ENCODE measurements around the gene OPCML.

The OPCML gene

GRCh38 chr11:132821014-132821413, 711.3 kb downstream of the OPCML start:
- Histone ChIP-seq H3K27me3 (replicated peaks) (no peaks in the 10 kb centered on the region), H3K4me3 (ENCODE audit: low read depth, low read length) (no peak overlapping the region), H3K27ac (no peak overlapping the region), H3K36me3 (replicated peaks) (no peaks in the 10 kb centered on the region)
- TF ChIP-seq CTCF (IDR thresholded peaks at IDR 0.05; ENCODE audit: low read depth, low read length, missing control alignments): no peak
- peak; percentile 81 for DNase-seq
- in situ Hi-C loops (cut with HindIII; ENCODE audit: low pct_ligation_motif_present, low sequenced_read_pairs): no loop called here

DNA sequence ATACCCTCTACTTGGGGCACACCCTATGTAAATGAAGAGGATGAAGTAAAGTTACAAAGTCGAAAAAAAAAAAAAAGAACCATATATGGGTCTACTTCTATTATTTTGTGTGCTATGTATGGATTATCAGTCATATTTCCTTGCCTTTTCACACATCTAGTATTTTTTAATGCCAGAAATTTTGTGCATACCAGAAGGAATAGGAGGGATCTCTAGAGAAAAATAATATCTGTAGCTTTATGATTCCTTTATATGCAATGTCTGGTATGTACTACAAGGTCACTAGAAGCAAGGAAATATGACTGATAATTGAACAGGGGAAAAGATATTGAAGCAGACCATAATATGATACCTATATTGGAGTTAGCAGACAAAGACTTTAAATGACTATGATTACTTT, 713.4 kb downstream of the OPCML start:
- Histone ChIP-seq H3K27ac (no peak overlapping the region), H3K4me3 (ENCODE audit: low read depth, low read length) (no peak overlapping the region), H3K36me3 (replicated peaks) (no peaks in the 10 kb centered on the region), H3K27me3 (replicated peaks) (no peaks in the 10 kb centered on the region)
- no peak for TF ChIP-seq CTCF (IDR thresholded peaks at IDR 0.05; ENCODE audit: low read depth, low read length, missing control alignments)
- in situ Hi-C loops (cut with HindIII; ENCODE audit: low pct_ligation_motif_present, low sequenced_read_pairs): no loop called here
- no peak for DNase-seq

- H3K36me3 ChIP-seq (replicated peaks): no peaks in the 10 kb centered on the region
- H3K27me3 ChIP-seq (replicated peaks): no peaks in the 10 kb centered on the region
- in situ Hi-C loops (cut with HindIII; ENCODE audit: low pct_ligation_motif_present, low sequenced_read_pairs): no loop called here
- DNase-seq: no peak
- no peak for TF ChIP-seq CTCF (IDR thresholded peaks at IDR 0.05; ENCODE audit: low read depth, low read length, missing control alignments)
- no peak overlapping the region for H3K27ac ChIP-seq
- H3K4me3 ChIP-seq (ENCODE audit: low read depth, low read length): no peak overlapping the region
These were observed 714.9 kb downstream of the OPCML start for GRCh38 chr11:132817387-132817786.

DNA sequence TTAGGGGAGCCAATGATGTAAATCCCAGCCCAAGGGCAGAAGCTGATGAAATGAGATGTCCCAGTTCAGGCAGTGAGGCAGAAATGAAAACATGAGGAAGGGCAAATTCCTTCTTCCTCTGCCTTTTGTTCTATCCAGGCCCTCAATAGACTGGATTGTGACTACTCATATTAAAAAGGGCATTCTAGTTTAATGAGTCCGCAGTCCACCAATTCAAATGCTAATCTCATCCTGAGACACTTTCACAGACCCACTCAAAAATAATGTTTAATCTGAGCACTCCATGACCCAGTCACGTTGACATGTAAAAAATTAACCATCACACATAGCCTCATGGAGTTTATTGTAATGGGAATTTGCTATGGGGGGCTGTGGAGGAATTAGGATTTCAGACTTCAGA, 717.9 kb downstream of the OPCML start:
- in situ Hi-C loops (cut with HindIII; ENCODE audit: low pct_ligation_motif_present, low sequenced_read_pairs): no loop called here
- H3K27me3 ChIP-seq (replicated peaks): no peaks in the 10 kb centered on the region
- H3K27ac ChIP-seq: no peak overlapping the region
- DNase-seq: no peak
- H3K36me3 ChIP-seq (replicated peaks): no peaks in the 10 kb centered on the region
- no peak for TF ChIP-seq CTCF (IDR thresholded peaks at IDR 0.05; ENCODE audit: low read depth, low read length, missing control alignments)
- H3K4me3 ChIP-seq (ENCODE audit: low read depth, low read length): no peak overlapping the region

DNA sequence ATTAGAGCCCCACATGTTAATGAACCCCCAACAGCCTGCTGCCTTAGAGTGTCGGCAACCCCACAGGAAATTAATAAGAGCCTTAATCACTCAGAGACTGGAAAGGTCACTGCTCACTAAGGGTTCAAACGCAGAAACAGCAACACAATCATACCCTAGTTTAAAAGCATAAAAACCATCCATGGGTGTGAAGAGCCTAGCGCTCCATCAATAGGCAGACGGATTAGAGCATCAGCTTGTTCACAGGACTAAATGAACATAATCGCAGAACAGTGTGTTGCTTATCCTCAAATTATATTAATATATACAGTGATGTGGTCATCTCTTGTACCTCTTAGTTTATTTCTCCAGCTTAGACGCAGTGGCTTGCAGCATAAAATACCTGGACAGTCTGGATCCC, 720.7 kb downstream of the OPCML start:
- no peak overlapping the region for H3K27ac ChIP-seq
- TF ChIP-seq CTCF (IDR thresholded peaks at IDR 0.05; ENCODE audit: low read depth, low read length, missing control alignments): no peak
- H3K4me3 ChIP-seq (ENCODE audit: low read depth, low read length): no peak overlapping the region
- H3K27me3 ChIP-seq (replicated peaks): no peaks in the 10 kb centered on the region
- in situ Hi-C loops (cut with HindIII; ENCODE audit: low pct_ligation_motif_present, low sequenced_read_pairs): no loop called here
- no peaks in the 10 kb centered on the region for H3K36me3 ChIP-seq (replicated peaks)
- DNase-seq: no peak

DNA sequence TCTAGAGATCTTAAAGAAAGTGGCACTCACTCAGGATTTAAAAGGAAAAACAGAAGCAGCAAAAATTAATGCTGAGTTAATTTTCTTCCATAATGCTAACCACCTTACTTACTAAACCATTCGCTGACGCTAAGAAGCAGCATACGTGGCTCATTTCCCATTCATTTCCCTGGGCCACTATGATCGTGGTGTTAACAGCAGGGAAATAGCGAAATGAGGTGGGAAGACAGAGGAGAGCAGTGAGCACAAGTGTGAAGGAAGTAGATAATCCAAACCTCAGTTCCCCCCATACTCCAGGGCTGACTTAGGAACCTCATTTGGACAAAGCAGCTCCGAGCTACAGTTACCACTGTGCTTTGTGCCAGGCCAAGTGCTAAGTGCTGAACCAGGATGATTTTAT, 723.2 kb downstream of the OPCML start:
- H3K4me3 ChIP-seq (ENCODE audit: low read depth, low read length): no peak overlapping the region
- in situ Hi-C loops (cut with HindIII; ENCODE audit: low pct_ligation_motif_present, low sequenced_read_pairs): no loop called here
- no peaks in the 10 kb centered on the region for H3K36me3 ChIP-seq (replicated peaks)
- H3K27ac ChIP-seq: no peak overlapping the region
- no peak for TF ChIP-seq CTCF (IDR thresholded peaks at IDR 0.05; ENCODE audit: low read depth, low read length, missing control alignments)
- no peaks in the 10 kb centered on the region for H3K27me3 ChIP-seq (replicated peaks)
- DNase-seq: no peak
